HepG2 (cell line): ENCODE measurements around the gene ARPC1B.

Source experiments
- HNRNPL ChIP-seq: fragments of 200-400 bp; formaldehyde crosslinking; IDR thresholded peaks from 2 replicates; pipeline ENCODE4 v1.6.1; 2017; ENCODE audit warnings: mild to moderate bottlenecking, low read depth, low read length
- MXI1 ChIP-seq: IDR thresholded peaks from 3 replicates; pipeline ENCODE4 v1.6.1; 2012; ENCODE audit warnings: low read depth, low read length, inconsistent platforms, borderline replicate concordance
- SP2 ChIP-seq: sonication (generic); formaldehyde crosslinking; IDR thresholded peaks from 2 replicates; pipeline ENCODE4 v1.5.1; 2020; ENCODE audit warnings: mild to moderate bottlenecking, missing genetic modification reagents
- ZNF138 ChIP-seq: sonication (generic); formaldehyde crosslinking; IDR thresholded peaks from 2 replicates; pipeline ENCODE4 v1.5.0; 2020; ENCODE audit warnings: mild to moderate bottlenecking, low read depth, missing genetic modification reagents
- ZNF766 ChIP-seq: sonication (generic); formaldehyde crosslinking; IDR thresholded peaks from 2 replicates; pipeline ENCODE4 v1.5.0; 2020; ENCODE audit warnings: missing genetic modification reagents, borderline replicate concordance
- ZSCAN30 ChIP-seq: sonication (generic); formaldehyde crosslinking; IDR thresholded peaks from 2 replicates; pipeline ENCODE4 v1.5.0; 2020; ENCODE audit warnings: mild to moderate bottlenecking, missing genetic modification reagents
- TF ChIP-seq, protein P1 (sequence below): sonication (generic); formaldehyde crosslinking; IDR thresholded peaks from 2 replicates; pipeline ENCODE4 v1.5.0; 2020; ENCODE audit warnings: mild to moderate bottlenecking, missing genetic modification reagents, moderate library complexity
- TF ChIP-seq, protein P2 (sequence below): sonication (generic); formaldehyde crosslinking; IDR thresholded peaks from 2 replicates; pipeline ENCODE4 v1.4.0; 2020; ENCODE audit warnings: missing genetic modification reagents

DNA sequence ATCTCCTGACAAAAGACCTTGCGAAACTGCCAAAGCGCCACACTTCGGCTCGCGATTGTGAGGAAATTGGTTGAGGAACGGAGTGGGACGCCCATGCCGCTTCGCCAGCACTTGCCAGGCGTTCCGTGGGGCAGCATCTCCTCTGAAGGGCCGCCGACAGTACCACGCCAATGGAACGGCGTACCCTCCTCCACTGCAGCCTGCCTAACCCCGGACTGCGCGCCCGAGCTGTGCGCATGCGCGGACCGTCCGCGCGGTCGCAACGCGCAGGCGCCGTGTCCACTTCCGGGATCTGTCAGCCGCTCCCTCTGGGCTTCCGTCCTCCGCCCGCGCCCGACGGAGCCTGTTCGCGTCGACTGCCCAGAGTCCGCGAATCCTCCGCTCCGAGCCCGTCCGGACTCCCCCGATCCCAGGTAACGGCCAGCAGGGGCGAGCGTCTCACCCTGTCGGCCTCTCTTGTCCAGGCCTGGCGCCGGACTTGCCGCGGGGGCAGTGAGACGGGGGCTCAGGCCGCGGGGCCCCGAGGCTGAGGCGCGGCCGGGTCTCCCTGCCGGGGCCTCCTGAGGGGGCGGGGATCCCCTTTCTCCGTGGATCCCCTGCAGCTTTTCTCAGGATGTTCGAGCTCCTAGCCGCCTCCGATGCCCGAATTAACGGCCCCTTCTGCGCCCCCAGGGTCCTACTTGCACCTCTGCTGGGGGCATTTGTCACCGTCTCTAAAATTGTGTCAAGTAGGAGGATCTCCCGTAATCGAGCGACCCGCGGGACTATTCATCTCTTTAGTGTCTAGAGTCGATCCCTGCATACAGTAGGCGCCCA lies 48.7 kb upstream of the ARPC1B start, which contains the start of gene ARPC1A:
- peak; percentile 64; the same call in 1 of the 2 replicates for TF ChIP-seq ZSCAN30 (CRISPR knock-in tag)
- TF ChIP-seq HNRNPL = no peak
- TF ChIP-seq, protein P1, sequence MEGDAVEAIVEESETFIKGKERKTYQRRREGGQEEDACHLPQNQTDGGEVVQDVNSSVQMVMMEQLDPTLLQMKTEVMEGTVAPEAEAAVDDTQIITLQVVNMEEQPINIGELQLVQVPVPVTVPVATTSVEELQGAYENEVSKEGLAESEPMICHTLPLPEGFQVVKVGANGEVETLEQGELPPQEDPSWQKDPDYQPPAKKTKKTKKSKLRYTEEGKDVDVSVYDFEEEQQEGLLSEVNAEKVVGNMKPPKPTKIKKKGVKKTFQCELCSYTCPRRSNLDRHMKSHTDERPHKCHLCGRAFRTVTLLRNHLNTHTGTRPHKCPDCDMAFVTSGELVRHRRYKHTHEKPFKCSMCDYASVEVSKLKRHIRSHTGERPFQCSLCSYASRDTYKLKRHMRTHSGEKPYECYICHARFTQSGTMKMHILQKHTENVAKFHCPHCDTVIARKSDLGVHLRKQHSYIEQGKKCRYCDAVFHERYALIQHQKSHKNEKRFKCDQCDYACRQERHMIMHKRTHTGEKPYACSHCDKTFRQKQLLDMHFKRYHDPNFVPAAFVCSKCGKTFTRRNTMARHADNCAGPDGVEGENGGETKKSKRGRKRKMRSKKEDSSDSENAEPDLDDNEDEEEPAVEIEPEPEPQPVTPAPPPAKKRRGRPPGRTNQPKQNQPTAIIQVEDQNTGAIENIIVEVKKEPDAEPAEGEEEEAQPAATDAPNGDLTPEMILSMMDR (CRISPR knock-in tag) = peak; percentile 48
- TF ChIP-seq, protein P2, sequence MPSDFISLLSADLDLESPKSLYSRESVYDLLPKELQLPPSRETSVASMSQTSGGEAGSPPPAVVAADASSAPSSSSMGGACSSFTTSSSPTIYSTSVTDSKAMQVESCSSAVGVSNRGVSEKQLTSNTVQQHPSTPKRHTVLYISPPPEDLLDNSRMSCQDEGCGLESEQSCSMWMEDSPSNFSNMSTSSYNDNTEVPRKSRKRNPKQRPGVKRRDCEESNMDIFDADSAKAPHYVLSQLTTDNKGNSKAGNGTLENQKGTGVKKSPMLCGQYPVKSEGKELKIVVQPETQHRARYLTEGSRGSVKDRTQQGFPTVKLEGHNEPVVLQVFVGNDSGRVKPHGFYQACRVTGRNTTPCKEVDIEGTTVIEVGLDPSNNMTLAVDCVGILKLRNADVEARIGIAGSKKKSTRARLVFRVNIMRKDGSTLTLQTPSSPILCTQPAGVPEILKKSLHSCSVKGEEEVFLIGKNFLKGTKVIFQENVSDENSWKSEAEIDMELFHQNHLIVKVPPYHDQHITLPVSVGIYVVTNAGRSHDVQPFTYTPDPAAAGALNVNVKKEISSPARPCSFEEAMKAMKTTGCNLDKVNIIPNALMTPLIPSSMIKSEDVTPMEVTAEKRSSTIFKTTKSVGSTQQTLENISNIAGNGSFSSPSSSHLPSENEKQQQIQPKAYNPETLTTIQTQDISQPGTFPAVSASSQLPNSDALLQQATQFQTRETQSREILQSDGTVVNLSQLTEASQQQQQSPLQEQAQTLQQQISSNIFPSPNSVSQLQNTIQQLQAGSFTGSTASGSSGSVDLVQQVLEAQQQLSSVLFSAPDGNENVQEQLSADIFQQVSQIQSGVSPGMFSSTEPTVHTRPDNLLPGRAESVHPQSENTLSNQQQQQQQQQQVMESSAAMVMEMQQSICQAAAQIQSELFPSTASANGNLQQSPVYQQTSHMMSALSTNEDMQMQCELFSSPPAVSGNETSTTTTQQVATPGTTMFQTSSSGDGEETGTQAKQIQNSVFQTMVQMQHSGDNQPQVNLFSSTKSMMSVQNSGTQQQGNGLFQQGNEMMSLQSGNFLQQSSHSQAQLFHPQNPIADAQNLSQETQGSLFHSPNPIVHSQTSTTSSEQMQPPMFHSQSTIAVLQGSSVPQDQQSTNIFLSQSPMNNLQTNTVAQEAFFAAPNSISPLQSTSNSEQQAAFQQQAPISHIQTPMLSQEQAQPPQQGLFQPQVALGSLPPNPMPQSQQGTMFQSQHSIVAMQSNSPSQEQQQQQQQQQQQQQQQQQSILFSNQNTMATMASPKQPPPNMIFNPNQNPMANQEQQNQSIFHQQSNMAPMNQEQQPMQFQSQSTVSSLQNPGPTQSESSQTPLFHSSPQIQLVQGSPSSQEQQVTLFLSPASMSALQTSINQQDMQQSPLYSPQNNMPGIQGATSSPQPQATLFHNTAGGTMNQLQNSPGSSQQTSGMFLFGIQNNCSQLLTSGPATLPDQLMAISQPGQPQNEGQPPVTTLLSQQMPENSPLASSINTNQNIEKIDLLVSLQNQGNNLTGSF (CRISPR knock-in tag) = 0 out of 2 replicates have a peak, but pooled peaks have one; percentile 48
- TF ChIP-seq ZNF766 = peak; percentile 62; the same call in 1 of the 2 replicates
- no peak for TF ChIP-seq ZNF138 (CRISPR knock-in tag)
- peak; percentile 74; the same call in 1 of the 3 replicates for TF ChIP-seq MXI1
- TF ChIP-seq SP2 (CRISPR knock-in tag) = no peak
